Effector memory CD4-positive, alpha-beta T cell (primary cell): ENCODE results near the gene COL25A1.

Experiments used
- DNase-seq, 3 donors: peaks; one replicate each; pipeline ENCODE4 v3.0.0-alpha.2; 2020
- H3K27ac ChIP-seq: 2 replicates; pipeline ENCODE4 v1.7.0; 2013; ENCODE audit warnings: mild to moderate bottlenecking, low read length, moderate library complexity; ENCODE audit not compliant: insufficient read depth, poor library complexity, severe bottlenecking
- H3K27me3 ChIP-seq: replicated peaks from 2 replicates; pipeline ENCODE4 v1.7.0; 2013; ENCODE audit warnings: mild to moderate bottlenecking, low read length; ENCODE audit not compliant: insufficient read depth, control insufficient read depth, poor library complexity, severe bottlenecking
- H3K36me3 ChIP-seq: 2 replicates; pipeline ENCODE4 v1.7.0; 2013; ENCODE audit warnings: mild to moderate bottlenecking, low read length, moderate library complexity; ENCODE audit not compliant: control insufficient read depth, insufficient read depth
- H3K4me1 ChIP-seq: 2 replicates; pipeline ENCODE4 v1.7.0; 2013; ENCODE audit warnings: low read length, mild to moderate bottlenecking; ENCODE audit not compliant: control insufficient read depth, insufficient read depth, poor library complexity, severe bottlenecking
- H3K4me3 ChIP-seq: 2 replicates; pipeline ENCODE4 v1.7.0; 2013; ENCODE audit warnings: low read length, low read depth, mild to moderate bottlenecking; ENCODE audit not compliant: insufficient read depth, poor library complexity, severe bottlenecking
- H3K9me3 ChIP-seq: 2 replicates; pipeline ENCODE4 v1.7.0; 2013; ENCODE audit warnings: mild to moderate bottlenecking, low read length, moderate library complexity; ENCODE audit not compliant: control insufficient read depth

COL25A1 gene

GRCh38 chr4:108965472-108966076, 336.9 kb downstream of the COL25A1 start:
- H3K36me3 ChIP-seq = no peaks in the 10 kb centered on the region
- DNase-seq = no peak
- H3K9me3 ChIP-seq = no peaks in the 10 kb centered on the region
- no peak overlapping the region for H3K27ac ChIP-seq
- no peak overlapping the region for H3K4me3 ChIP-seq
- H3K27me3 ChIP-seq = no peaks in the 10 kb centered on the region
- no peaks in the 10 kb centered on the region for H3K4me1 ChIP-seq

- Histone ChIP-seq H3K4me1 (no peaks in the 10 kb centered on the region), H3K27me3 (no peaks in the 10 kb centered on the region), H3K9me3 (no peaks in the 10 kb centered on the region), H3K36me3 (no peaks in the 10 kb centered on the region), H3K4me3 (no peak overlapping the region), H3K27ac (no peak overlapping the region)
- DNase-seq = no peak
These were observed 337.4 kb downstream of the COL25A1 start for GRCh38 chr4:108965016-108965415.

DNA sequence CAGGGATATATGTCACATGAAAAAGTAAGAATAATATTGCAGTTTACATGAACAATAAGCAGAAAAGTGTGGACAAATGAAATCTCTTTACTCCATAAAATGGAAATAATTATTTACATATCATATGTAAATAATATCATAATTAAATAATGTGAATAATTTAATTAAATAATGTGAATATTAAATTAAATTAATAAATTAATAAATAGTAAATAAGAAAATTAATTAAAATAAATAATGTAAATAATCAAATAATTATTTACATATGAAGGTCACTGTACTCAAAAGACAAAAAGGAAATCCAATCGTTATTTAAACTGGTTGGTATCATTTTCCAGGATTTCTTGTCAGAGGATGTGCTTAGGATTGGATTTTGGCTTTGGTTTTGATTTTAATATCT, 338.5 kb downstream of the COL25A1 start:
- Histone ChIP-seq H3K36me3 (no peaks in the 10 kb centered on the region), H3K4me1 (no peaks in the 10 kb centered on the region), H3K27ac (no peak overlapping the region), H3K27me3 (no peaks in the 10 kb centered on the region), H3K4me3 (no peak overlapping the region), H3K9me3 (no peaks in the 10 kb centered on the region)
- DNase-seq = no peak

DNA sequence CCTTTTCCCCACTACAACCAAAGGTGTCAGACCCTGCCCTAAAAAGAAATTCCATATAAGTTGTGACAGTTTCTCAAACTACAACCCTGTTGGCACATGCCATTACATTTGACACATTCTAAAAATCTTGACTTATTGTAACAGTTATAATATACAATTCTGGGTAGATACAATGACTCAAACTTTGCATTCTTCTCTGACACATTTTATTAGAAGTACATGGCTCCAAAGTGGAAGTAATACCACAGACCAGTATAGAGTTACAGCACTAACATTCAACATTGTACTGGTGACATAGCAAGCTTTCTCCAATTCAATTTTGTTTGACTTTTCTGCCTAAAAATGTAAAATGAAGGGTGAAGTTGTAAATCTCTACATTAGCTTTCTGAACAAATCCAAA, 343.0 kb downstream of the COL25A1 start:
- H3K9me3 ChIP-seq = no peaks in the 10 kb centered on the region
- H3K4me3 ChIP-seq = no peak overlapping the region
- no peaks in the 10 kb centered on the region for H3K27me3 ChIP-seq
- no peak for DNase-seq
- no peaks in the 10 kb centered on the region for H3K4me1 ChIP-seq
- H3K27ac ChIP-seq = no peak overlapping the region
- no peaks in the 10 kb centered on the region for H3K36me3 ChIP-seq

- Histone ChIP-seq H3K27ac (no peak overlapping the region), H3K4me1 (no peaks in the 10 kb centered on the region), H3K36me3 (no peaks in the 10 kb centered on the region), H3K4me3 (no peak overlapping the region), H3K9me3 (no peaks in the 10 kb centered on the region), H3K27me3 (no peaks in the 10 kb centered on the region)
- DNase-seq = no peak
These were observed 347.6 kb downstream of the COL25A1 start for GRCh38 chr4:108954880-108955279.

GRCh38 chr4:108953941-108954340, 348.5 kb downstream of the COL25A1 start:
- no peaks in the 10 kb centered on the region for H3K27me3 ChIP-seq
- no peaks in the 10 kb centered on the region for H3K4me1 ChIP-seq
- H3K36me3 ChIP-seq = no peaks in the 10 kb centered on the region
- no peaks in the 10 kb centered on the region for H3K9me3 ChIP-seq
- H3K27ac ChIP-seq = no peak overlapping the region
- DNase-seq = no peak
- no peak overlapping the region for H3K4me3 ChIP-seq

DNA sequence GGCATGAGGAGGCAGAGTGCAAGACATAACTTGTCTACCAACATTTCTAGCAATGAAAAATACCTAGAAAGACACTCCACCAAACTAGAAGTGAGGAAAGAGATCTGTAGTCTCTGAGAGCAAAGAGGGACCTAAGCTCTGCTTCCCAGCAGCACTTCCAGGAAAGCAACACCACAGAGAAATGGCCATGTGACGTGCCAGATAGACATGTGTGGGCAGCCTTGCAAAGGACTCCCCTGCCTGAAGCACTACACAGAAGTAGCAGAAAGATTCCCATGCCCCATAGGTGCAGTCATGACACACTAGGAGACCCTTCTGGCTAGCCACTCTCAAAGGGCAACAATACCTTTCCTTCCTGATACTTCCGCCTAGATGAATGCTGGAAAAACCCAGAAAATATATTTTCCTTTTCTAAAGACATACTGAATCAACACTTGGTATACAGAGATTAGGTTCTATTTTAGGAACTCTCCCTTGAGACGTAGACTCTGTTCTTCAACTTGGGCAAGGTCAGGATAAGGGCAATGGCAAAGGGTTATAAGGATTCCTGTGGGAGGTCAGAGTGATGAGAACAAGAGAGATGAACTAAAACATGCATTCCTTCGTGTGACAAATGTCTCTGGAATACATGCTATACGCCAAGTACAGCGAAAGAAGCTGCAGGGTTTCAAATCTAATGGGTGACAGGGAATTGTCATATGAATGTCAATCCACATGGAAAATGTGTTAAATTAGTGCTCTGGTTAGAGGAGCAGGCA, 352.1 kb downstream of the COL25A1 start:
- no peaks in the 10 kb centered on the region for H3K4me1 ChIP-seq
- no peak for DNase-seq
- no peaks in the 10 kb centered on the region for H3K9me3 ChIP-seq
- no peaks in the 10 kb centered on the region for H3K27me3 ChIP-seq
- no peak overlapping the region for H3K27ac ChIP-seq
- no peak overlapping the region for H3K4me3 ChIP-seq
- H3K36me3 ChIP-seq = no peaks in the 10 kb centered on the region

DNA sequence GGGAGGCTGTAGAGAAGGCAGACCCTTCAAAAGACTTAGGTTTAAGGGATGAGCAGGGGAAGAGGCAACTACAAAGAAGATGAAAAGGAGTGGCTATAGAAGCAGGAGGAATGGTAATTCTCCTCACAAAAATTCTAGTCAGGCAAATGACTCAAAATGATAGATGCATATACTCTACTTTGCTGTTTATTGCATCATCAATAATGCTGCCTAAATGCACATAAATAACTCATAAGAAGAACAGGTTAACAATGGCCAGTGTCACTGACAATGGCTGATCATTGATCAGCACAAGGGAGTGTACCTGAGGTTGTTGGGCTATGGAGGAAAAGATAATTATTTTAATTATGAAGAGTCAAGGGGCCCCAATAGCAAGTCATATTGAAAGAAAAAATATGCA, 354.9 kb downstream of the COL25A1 start:
- Histone ChIP-seq H3K4me3 (no peak overlapping the region), H3K27ac (no peak overlapping the region), H3K36me3 (no peaks in the 10 kb centered on the region), H3K9me3 (no peaks in the 10 kb centered on the region), H3K4me1 (no peaks in the 10 kb centered on the region), H3K27me3 (no peaks in the 10 kb centered on the region)
- DNase-seq = no peak

- no peaks in the 10 kb centered on the region for H3K36me3 ChIP-seq
- no peak overlapping the region for H3K27ac ChIP-seq
- no peaks in the 10 kb centered on the region for H3K27me3 ChIP-seq
- H3K4me1 ChIP-seq = no peaks in the 10 kb centered on the region
- no peak overlapping the region for H3K4me3 ChIP-seq
- DNase-seq = no peak
- H3K9me3 ChIP-seq = no peaks in the 10 kb centered on the region
These were observed 356.2 kb downstream of the COL25A1 start for GRCh38 chr4:108946237-108946636.

GRCh38 chr4:108943976-108944591, 358.4 kb downstream of the COL25A1 start:
- no peaks in the 10 kb centered on the region for H3K27me3 ChIP-seq
- H3K27ac ChIP-seq = no peak overlapping the region
- no peaks in the 10 kb centered on the region for H3K4me1 ChIP-seq
- H3K36me3 ChIP-seq = no peaks in the 10 kb centered on the region
- H3K9me3 ChIP-seq = no peaks in the 10 kb centered on the region
- DNase-seq = no peak
- no peak overlapping the region for H3K4me3 ChIP-seq
